GM04503 (cell line): ENCODE data around the gene ANKRD10.
"Not testable (repeated sequence)": the region's sequence is repeated elsewhere in the genome, so short reads cannot be mapped to it uniquely, and the experiment has no call there.

Experiments used
- DNase-seq: peaks from one replicate; pipeline ENCODE4 v3.0.0-alpha.2; 2012; ENCODE audit warnings: low read depth

Gene ANKRD10

GRCh38 chr13:110866491-110867170, 48.2 kb downstream of the ANKRD10 start:
- no peak for DNase-seq

- DNase-seq: no peak
These were observed 51.2 kb downstream of the ANKRD10 start for GRCh38 chr13:110863685-110864084.

- no peak for DNase-seq
These were observed 53.9 kb downstream of the ANKRD10 start for GRCh38 chr13:110860983-110861382.

DNA sequence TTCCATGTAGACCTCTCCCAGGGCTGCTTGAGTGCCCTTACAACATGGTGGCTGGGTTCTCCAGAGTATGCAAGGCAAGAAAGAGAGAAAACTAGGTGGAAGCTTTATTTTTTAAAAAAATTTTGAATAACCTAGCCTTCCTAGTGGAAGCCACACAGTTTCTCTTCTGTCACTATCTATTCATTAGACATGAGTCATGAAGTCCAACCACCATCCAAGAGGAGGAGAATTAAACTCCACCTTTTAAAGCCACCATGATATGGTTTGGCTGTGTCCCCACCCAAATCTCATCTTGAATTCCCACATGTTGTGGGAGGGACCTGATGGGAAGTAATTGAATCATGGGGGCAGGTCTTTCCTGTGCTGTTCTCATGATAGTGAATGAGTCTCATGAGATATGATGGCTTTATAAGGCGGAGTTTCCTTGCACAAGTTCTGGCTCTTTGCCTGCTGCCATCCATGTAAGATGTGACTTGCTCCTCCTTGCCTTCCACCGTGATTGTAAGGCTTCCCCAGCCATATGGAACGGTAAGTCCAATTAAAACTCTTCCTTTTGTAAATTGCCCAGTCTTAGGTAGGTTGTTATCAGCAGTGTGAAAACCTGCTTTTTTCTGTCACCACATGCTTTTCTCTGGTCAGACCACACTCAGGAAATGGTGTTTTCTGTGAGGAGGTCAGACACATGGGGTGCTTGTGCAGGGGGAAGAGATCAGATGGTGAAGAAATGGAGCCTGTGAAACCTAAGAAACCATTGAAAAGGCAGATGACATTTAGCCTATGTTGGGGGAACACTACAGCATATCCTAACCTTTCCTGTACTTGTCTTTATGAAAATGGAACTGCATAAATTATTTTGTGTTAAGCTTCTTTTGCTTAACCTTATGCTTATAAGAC, 57.7 kb downstream of the ANKRD10 start:
- no peak for DNase-seq

GRCh38 chr13:110855363-110855762, 59.5 kb downstream of the ANKRD10 start:
- no peak for DNase-seq

DNA sequence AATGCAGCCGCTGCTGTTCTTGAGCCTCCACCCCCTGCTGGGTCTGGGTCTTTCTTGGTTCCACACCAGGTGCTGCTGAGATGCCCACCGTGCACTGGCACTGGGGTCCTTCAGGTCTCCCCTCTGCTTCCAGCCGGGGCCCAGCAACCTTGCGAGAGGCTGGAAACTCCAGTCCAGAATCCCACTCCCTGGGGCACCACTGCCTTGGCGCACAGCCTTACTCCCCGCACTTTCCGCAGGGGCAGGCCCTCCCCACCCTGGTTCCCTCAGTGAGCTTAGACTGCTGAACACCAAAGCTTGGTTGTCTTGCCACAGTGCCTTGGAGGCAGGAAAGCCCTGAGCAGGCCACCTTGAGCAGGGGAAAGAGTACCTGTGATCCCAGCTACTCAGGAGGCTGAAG, 60.0 kb downstream of the ANKRD10 start:
- DNase-seq: no peak

GRCh38 chr13:110853235-110853721, 61.6 kb downstream of the ANKRD10 start:
- DNase-seq: no peak

- DNase-seq: no peak
These were observed 64.0 kb downstream of the ANKRD10 start for GRCh38 chr13:110850840-110851239.

DNA sequence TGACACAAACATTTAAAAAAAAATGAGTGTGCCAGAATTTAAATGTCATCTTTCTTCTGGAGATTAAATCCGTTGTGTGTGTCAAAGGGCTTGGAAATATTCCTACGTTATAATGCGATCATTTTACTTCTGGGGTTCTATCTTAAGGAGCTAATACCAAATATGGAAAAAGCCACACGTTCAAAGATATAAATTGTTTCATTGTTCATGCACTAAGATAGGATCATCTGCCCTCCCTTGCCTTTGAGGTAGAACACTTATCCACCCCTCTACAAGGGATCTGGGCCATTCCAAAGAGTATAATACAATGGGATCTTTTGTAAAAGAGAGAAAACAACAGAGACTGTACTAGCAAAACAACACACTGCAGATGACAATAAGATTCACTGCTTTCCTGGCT, 64.9 kb downstream of the ANKRD10 start:
- no peak for DNase-seq

GRCh38 chr13:110845520-110845919, 69.3 kb downstream of the ANKRD10 start:
- no peak for DNase-seq

- DNase-seq: no peak
These were observed 73.0 kb downstream of the ANKRD10 start for GRCh38 chr13:110841846-110842245.

- no peak for DNase-seq
These were observed 73.5 kb downstream of the ANKRD10 start for GRCh38 chr13:110841406-110841805.

DNA sequence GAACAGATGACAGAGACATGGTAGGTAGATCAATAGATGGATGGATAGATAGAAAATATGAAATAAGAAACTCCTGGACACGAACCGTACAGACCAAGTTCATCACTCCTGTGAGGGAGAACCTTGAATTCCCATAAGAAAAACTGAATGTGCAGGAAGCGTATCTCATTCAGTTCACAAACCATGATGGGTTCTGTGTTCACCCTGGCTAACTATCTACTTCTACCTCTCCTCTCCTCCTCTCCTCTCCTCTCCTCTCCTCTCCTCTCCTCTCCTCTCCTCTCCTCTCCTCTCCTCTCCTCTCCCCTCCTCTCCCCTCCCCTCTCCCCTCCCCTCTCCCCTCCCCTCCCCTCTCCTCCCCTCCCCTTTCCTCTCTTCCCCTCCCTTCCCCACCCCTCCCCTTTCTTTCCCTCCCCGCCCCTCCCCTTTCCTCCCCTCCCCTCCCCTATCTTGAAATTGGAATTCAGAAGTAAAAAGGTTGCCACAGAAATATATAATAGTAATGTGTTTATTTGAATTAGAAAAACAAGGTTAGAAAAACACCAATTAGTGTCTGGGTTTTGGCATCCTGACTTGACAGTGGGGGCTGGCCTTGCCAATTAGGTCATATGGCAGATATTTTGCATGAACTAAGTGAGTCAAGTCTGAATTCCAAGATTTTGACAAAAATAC, 75.9 kb downstream of the ANKRD10 start:
- no peak for DNase-seq

GRCh38 chr13:110838116-110838515, 76.8 kb downstream of the ANKRD10 start:
- no peak for DNase-seq

DNA sequence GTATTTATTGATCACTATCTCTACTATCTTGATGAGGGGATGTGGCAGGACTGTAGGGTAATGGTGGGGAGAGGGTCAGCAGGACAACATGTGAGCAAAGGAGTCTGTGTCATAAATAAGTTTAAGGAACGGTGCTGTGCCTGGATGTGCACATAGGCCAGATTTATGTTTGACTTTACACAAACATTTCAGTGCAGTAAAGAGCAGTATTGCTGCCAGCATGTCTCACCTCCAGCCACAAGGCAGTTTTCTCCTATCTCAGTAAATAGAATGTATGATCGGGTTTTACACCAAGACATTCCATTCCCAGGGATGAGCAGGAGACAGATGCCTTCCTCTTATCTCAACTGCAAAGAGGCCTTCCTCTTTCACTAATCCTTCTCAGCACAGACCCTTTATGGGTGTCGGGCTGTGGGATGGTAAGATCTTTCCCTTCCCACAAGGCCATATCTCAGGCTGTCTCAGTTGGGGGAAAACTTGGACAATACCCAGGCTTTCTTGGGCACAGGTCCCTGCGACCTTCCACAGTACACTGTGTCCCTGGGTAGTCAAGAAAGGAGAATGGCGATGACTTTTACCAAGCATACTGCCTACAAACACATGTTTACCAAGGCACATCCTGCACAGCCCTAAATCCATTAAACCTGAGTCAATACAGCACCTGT, 77.3 kb downstream of the ANKRD10 start:
- not testable (repeated sequence) for DNase-seq

DNA sequence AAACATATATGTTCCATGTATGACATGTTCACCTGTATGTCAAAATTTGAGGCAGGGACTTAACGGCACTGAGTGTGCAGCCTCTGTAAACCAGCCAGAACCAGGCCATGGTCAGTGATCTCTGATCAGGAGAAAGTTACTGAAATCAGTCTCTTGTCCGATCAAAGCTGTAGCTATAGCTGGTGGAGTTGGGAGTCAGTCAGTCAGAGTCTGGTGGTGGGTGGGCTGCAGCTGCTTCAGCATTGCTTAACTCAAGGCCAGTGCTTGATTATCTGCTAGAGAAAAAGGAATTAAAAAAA, 78.3 kb downstream of the ANKRD10 start:
- DNase-seq: no peak

DNA sequence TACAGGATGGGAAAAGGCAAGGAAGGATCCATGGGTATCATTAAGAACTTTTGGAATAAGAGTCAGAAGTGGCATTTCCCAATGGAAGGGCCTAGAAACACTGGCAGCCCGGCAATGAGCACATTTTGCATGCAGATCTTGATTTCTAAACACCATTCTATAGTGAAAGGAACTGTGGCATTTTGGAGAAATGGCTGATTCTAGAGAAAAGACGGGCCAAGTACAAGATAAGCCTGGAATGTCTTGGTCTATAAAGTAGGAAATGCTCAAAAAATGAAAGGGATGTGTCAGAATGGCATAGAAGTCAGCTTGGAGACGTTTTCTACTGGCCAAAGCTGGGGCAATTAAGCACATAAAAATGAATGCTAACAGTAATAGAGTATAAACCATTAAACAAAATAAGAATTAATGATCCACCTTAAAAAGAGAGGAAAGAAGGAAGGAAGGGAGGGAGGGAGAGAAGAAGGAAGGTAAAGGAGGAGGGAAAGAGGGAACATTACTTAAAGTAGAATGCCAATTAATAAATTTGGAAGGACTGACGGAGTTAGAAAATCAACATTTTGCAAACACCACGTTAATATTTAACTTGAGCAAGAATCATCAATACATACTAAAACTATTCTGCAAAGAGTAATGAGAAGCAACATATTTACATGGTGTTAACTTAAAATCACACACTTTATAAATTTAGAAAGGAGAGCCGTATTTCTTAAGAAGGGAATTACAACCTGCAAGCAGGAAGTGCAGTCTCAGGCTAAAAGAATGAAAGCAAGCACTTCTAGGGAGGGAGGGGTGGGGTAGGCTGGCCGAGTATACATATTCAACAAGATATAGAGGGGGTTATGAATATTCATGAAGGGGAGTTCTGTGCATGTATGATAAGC, 78.9 kb downstream of the ANKRD10 start:
- no peak for DNase-seq

GRCh38 chr13:110834572-110834971, 80.3 kb downstream of the ANKRD10 start:
- DNase-seq: no peak

GRCh38 chr13:110832531-110832930, 82.3 kb downstream of the ANKRD10 start:
- DNase-seq: no peak

- no peak for DNase-seq
These were observed 82.7 kb downstream of the ANKRD10 start for GRCh38 chr13:110832205-110832479.

DNA sequence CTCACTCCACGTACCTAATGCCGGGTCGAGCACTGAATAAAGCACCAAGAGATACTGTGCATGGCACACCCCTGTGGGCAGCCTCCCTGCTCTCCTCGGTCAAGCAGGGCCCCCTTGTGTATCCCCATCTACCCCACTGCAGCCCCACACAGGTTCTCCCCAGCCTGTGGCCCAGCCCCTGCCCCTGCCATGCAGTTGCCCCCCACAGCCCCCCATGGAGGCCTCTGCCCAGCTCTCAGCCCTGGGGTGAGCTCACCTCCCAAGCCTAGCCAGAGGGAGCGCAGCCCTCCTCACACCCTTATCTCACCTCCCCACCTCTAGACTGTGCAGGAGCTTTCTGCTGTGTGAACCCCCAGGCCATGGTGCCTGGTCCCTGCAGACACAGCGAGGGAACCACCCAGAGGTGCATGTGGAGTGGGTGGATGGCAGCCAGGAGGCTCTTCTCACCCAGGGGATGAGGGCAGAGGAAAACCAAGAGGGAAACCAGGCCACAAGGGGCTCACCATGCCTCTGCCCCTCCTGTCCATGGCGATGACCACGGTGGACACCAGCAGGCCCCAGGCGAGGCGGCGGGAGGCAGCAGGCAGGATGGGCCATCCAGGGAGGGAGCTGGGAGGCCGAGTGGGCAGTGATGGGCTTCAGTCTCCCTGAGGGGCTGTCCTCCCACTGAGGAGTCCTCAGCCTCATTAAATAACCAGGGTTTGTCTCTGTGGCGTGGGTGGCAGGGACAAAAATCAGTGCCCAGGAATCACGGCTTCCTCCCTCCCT, 83.2 kb downstream of the ANKRD10 start:
- DNase-seq: no peak
